GM18951 (cell line): ENCODE data around the gene DENND1B.

Experiments
- POLR2A ChIP-seq: IDR thresholded peaks from 4 replicates; pipeline ENCODE4 v1.6.1; 2011; ENCODE audit warnings: mild to moderate bottlenecking; ENCODE audit not compliant: insufficient read length, insufficient read depth; ENCODE audit errors: extremely low read depth
- in situ Hi-C: fragments of 300-500 bp; cut with MboI; formaldehyde crosslinking; loops from one replicate; pipeline ENCODE4 v1.12.0; 2022; ENCODE audit warnings: low sequenced_read_pairs, mixed read lengths, inconsistent platforms; ENCODE audit not compliant: unreplicated experiment

The DENND1B gene

GRCh38 chr1:197798492-197798891 lies 23.2 kb upstream of the DENND1B start:
- in situ Hi-C loops: no loop called here
- no peak for TF ChIP-seq POLR2A

DNA sequence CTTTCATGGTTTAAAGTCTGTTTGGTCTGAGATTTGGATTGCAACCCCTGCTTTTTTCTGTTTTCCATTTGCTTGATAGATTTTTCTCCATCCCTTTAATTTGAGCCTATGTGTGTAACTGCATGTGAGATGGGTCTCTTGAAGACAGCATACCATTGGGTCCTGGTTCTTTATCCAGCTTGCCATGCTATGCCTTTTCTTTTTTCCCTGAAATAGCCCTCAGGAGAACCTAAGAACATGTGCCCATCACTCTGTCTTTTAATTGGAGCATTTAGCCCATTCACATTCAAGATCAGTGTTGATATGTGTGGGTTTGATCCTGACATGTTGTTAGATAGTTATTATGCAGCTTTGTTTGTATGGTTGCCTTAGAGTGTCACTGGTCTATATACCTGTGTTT lies 21.7 kb upstream of the DENND1B start:
- TF ChIP-seq POLR2A: no peak

GRCh38 chr1:197788741-197789739 lies 13.8 kb upstream of the DENND1B start:
- no peak for TF ChIP-seq POLR2A
- in situ Hi-C loops: no loop called here

More for the DNA sequence above, 21.7 kb upstream of the DENND1B start:
- in situ Hi-C loops: no loop called here

DNA sequence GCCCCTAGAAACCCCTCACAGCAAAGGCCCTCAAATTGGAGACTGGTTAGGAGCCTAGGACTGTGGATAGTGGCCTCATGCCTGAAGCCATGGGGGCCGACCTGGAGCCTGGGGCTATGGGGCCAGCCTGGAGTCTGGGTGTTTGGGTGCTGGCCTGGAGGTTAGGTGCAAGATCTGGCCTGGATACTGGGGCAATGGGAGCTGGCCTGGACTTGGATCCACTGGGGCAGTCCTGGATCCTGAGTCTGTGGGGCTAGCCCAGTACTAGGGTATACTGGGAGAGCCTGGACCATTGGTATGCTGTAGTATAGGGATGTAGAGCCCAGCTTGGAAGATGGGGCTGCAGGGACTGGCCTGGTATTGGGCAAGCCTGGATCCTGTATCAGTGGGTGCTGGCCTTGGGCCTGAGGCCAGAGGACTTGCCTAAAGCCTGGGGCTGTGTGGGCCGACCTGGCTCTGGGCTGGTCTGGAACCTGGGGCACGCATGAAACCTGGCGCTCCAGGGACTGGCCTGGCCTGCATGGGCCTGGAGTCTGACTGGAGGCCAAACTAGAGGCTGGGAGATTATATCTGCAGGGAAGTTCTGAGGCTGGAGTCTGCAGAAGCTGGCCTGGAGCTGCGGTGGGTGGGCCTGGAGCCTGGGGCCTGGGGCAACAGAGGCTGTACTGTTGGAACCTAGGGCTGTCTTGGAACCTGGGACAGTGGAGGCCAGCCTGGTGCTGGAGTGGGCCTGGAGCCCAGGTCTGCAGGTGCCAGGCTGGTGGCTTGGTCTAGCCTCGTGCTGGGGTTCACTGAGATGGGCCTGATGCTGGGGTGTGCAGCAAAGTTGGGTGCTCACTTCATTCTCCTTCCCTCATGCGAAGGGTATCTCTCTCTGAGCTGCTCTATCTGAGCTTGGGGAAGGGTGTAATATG lies 12.6 kb upstream of the DENND1B start:
- in situ Hi-C loops: no loop called here
- TF ChIP-seq POLR2A: no peak

DNA sequence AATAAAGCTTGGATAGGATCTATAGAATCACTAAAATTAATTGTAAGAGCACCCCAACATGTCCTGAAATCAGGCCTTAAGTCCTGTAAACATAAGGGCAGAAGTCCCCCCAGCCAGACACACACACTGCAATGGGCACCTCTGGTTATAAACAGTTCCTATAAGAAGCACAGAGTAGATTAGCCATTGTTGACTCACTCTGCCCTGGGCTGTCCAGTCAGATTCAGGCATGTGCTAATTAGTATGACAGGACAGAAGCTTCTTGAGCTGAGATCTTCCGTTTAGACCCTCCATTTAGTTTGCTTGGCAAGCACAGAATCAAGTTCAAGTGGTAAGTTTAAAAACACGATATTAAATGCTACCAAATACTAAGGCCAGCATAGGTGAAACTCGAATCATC lies 11.8 kb upstream of the DENND1B start:
- TF ChIP-seq POLR2A: no peak
- in situ Hi-C loops: no loop called here

GRCh38 chr1:197786280-197786679 lies 11.0 kb upstream of the DENND1B start:
- no peak for TF ChIP-seq POLR2A
- in situ Hi-C loops: no loop called here

GRCh38 chr1:197783510-197783948 lies 8.2 kb upstream of the DENND1B start:
- in situ Hi-C loops: no loop called here
- TF ChIP-seq POLR2A: no peak

DNA sequence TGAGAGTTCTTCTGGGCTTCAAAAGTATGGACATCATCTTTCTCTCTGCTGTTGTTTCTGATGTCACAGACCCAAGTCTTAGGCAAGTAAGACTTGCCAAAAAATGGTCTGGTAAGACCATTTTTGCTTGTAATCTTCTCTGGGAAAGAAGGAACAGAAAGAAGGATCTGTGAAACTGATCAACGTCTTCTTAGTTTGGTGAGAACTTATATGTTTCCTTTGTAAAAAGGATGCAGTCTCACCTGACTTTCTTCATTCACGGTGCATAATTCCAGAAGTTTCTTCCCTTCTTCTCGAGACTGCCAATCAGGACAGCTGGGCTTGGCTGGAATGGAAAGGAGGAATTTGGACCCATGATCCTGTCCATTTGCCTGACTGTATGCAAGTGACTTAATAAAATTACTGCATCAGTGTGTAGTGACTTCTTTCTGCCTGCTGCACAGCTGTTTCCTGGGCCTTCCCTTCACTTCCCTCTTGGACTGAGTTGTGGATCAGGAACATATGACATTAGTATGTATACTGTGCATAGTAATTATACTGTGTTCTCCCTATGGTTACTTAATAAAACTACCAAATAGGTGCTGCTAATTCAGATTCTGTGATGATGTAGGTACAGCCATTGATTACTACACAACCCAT lies 7.6 kb upstream of the DENND1B start:
- TF ChIP-seq POLR2A: no peak
- in situ Hi-C loops: no loop called here

DNA sequence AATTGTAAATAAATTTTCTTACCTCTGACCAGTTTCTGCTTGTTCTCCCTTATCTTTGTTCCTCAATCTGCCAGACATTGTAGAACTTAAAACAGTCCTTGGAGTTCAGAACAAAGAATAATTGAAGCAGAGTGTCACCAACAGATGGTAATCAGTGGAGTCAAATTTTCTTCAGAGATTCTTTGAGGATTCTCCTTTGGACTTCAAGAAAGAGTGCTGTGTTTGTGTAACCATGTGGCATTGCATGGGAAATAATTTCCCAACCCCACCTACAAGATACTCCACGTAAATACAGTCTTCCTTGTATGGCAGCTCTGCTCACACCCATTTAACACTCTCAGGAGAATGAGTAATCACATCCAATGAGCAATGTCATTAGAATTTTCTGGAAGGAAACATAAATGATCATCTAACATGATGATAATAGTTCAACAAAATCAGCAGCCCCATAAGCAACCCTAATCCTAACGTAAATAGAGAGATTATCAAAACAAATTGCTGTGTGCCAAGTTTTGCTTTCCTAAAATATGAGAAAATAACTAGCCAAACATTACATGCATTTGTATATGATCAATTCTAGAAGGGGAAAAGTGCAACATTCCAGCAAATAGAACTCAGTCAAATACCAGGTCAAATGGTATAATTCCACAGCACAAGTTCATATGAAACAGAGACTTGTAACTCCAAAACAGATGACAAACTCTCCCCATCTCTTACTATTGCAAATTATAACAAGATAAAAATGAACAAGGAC lies 6.9 kb upstream of the DENND1B start:
- no peak for TF ChIP-seq POLR2A
- in situ Hi-C loops: no loop called here

GRCh38 chr1:197779921-197780320 lies 4.6 kb upstream of the DENND1B start:
- in situ Hi-C loops: no loop called here
- TF ChIP-seq POLR2A: no peak

GRCh38 chr1:197778366-197778945 lies 3.2 kb upstream of the DENND1B start:
- no peak for TF ChIP-seq POLR2A
- in situ Hi-C loops: no loop called here

- TF ChIP-seq POLR2A: no peak
- in situ Hi-C loops: no loop called here
Measured at GRCh38 chr1:197776351-197777105, 1.2 kb upstream of the DENND1B start.
